HepG2 (cell line): ENCODE measurements around the gene CAMK2D. TPM values are rescaled to one million over a fixed set of nuclear protein-coding genes. Genes with fewer than 3 reads are reported as not detected.

Source experiments
- ATAC-seq: fragments of 200-7000 bp; cut with Tn5 transposase; 3 replicates; pipeline ENCODE4 v1.9.1; 2020; ENCODE audit warnings: mild to moderate bottlenecking, moderate library complexity
- BruUV-seq: library from RNA; stranded (reverse); fragments of 400-500 nt; replicated peaks from 2 replicates; lab custom pipeline; 2021; lab: Mats Ljungman, UMichigan
- CTCF ChIA-PET: fragments of 300-600 bp; formaldehyde crosslinking; extraction: SDS; loops from one replicate; lab custom pipeline; 2021; ENCODE audit warnings: low total read pairs, inconsistent platforms, low intra/inter-chr PET ratio; lab: Yijun Ruan, JAX
- POLR2A ChIA-PET: fragments of 350-600 bp; sonication (Branson Sonifier 250); formaldehyde crosslinking; loops from one replicate; lab custom pipeline; 2020; ENCODE audit warnings: antibody characterized with exemption, inconsistent platforms; lab: Yijun Ruan, JAX
- DNase-seq: peaks from one replicate; pipeline ENCODE4 v3.0.0-alpha.2; 2015; ENCODE audit warnings: low spot score
- FAIRE-seq: peaks from 3 replicates; lab custom pipeline; 2011; peaks lifted over from hg19 to GRCh38; lab: Jason Lieb, UNC
- H2AFZ ChIP-seq: one replicate; pipeline ENCODE4 v1.6.1; 2011; ENCODE audit warnings: low read length, inconsistent platforms
- H3K27ac ChIP-seq: fragments of 300-600 bp; 3 replicates; pipeline ENCODE4 v1.8.0; 2011; ENCODE audit warnings: mixed run types, mild to moderate bottlenecking, mixed read lengths, low read length, inconsistent platforms; ENCODE audit not compliant: insufficient read depth; ENCODE audit errors: extremely low read length
- H3K27me3 ChIP-seq, 2 experiments: fragments of 200-600 bp in 1 of 2; 2 replicates in 1 of 2; 3 replicates in 1 of 2; pipeline versions ENCODE4 v1.6.0 to v1.8.0; 2011; ENCODE audit warnings: low read length in 2 of 2, mild to moderate bottlenecking in 2 of 2, moderate library complexity in 2 of 2, inconsistent platforms in 1 of 2; ENCODE audit not compliant: insufficient read depth in 2 of 2, control insufficient read depth in 1 of 2
- H3K36me3 ChIP-seq, 2 experiments: fragments of 200-600 bp in 1 of 2; replicated peaks in 1 of 2; 2 replicates in 1 of 2; 3 replicates in 1 of 2; pipeline versions ENCODE4 v1.5.1 to v1.8.0; 2011; ENCODE audit warnings: low read length in 2 of 2, inconsistent platforms in 1 of 2; ENCODE audit not compliant: insufficient read depth in 2 of 2, control insufficient read depth in 1 of 2
- H3K4me1 ChIP-seq: 2 replicates; pipeline ENCODE4 v1.5.1; 2012; ENCODE audit warnings: low read length, inconsistent platforms; ENCODE audit not compliant: insufficient read depth
- H3K4me2 ChIP-seq: 2 replicates; pipeline ENCODE4 v1.6.0; 2011; ENCODE audit warnings: low read depth, low read length, inconsistent platforms
- H3K4me3 ChIP-seq, 3 experiments: fragments of 200-600 bp in 1 of 3; sonication (generic), shearing (Covaris generic) in 1 of 3; replicated peaks in 1 of 3; 2 replicates each; pipeline ENCODE4 v1.5.1; 2011 to 2016; ENCODE audit warnings: low read length in 3 of 3, inconsistent platforms in 2 of 3, low read depth in 2 of 3, mild to moderate bottlenecking in 2 of 3, control low read depth in 1 of 3, mixed read lengths in 1 of 3; ENCODE audit not compliant: insufficient read depth in 1 of 3
- H3K79me2 ChIP-seq: one replicate; pipeline ENCODE4 v1.6.1; 2011; ENCODE audit warnings: low read length, inconsistent platforms; ENCODE audit not compliant: insufficient read depth
- H3K9ac ChIP-seq: 2 replicates; pipeline ENCODE4 v1.6.0; 2011; ENCODE audit warnings: mild to moderate bottlenecking, low read depth, low read length, inconsistent platforms; ENCODE audit not compliant: insufficient read depth
- H3K9me3 ChIP-seq: 2 replicates; pipeline ENCODE4 v1.5.1; 2012; ENCODE audit warnings: mild to moderate bottlenecking, low read length
- H4K20me1 ChIP-seq: 2 replicates; pipeline ENCODE4 v1.6.0; 2011; ENCODE audit warnings: inconsistent platforms, mild to moderate bottlenecking, low read length, moderate library complexity; ENCODE audit not compliant: insufficient read depth
- SOX13 ChIP-seq, 3 experiments: fragments of 450-650 bp in 1 of 3; sonication (generic) in 1 of 3; formaldehyde crosslinking in 1 of 3; IDR thresholded peaks in 2 of 3; conservative IDR thresholded peaks in 1 of 3; 2 replicates each; pipeline versions ENCODE4 v1.5.0 to v1.6.1; 2016 to 2020; ENCODE audit warnings: antibody characterized with exemption in 1 of 3, mild to moderate bottlenecking in 1 of 3, missing compliant biosample characterization in 1 of 3, missing genetic modification reagents in 1 of 3, moderate library complexity in 1 of 3
- YEATS2 ChIP-seq: sonication (generic); formaldehyde crosslinking; IDR thresholded peaks from 2 replicates; pipeline ENCODE4 v1.4.0; 2020; ENCODE audit warnings: missing genetic modification reagents, borderline replicate concordance
- ZNF720 ChIP-seq: sonication (generic); formaldehyde crosslinking; IDR thresholded peaks from 2 replicates; pipeline ENCODE4 v1.4.0; 2020; ENCODE audit warnings: missing genetic modification reagents
- ZNF737 ChIP-seq: sonication (generic); formaldehyde crosslinking; IDR thresholded peaks from 2 replicates; pipeline ENCODE4 v1.5.0; 2020; ENCODE audit warnings: missing genetic modification reagents, mild to moderate bottlenecking, borderline replicate concordance
- ZNF766 ChIP-seq: sonication (generic); formaldehyde crosslinking; IDR thresholded peaks from 2 replicates; pipeline ENCODE4 v1.5.0; 2020; ENCODE audit warnings: missing genetic modification reagents, borderline replicate concordance
- WGBS: methylation state at CpG from one replicate; pipeline ENCODE4 v1.1.6; 2017; ENCODE audit warnings: low lambda C conversion rate; 5-methylcytosine and 5-hydroxymethylcytosine counted together
- in situ Hi-C: cut with HindIII; loops from 2 replicates; pipeline ENCODE4 v1.10.0; 2017; ENCODE audit warnings: low pct_unique_long_range_greater_than_20kb; ENCODE audit not compliant: extremely low pct_ligation_motif_present
- intact Hi-C: fragments of 100-400 bp; cut with micrococcal nuclease; formaldehyde crosslinking; loops from one replicate; pipeline ENCODE4 v1.10.0; 2022; ENCODE audit not compliant: unreplicated experiment
- polyA plus RNA-seq, 8 experiments: library from polyadenylated mRNA; depleted of rRNA in 3 of 8; stranded (reverse) in 7 of 8; unstranded in 1 of 8; fragments of >200 nt; fragmentation: Illumina TruSeq in 4 of 8; extraction: Trizol in 4 of 8; gene quantifications; 2 replicates each; pipeline versions ENCODE4 v1.2.1 to v1.2.3, GENCODE V29; 2011 to 2016; ENCODE audit warnings: low read depth in 4 of 8, missing spikeins in 1 of 8, mixed read lengths in 1 of 8; ENCODE audit not compliant: insufficient read depth in 1 of 8
- total RNA-seq, 5 experiments: library from RNA; depleted of rRNA; stranded (reverse); fragments of >200 nt; fragmentation: Illumina TruSeq; extraction: Trizol; gene quantifications; 2 replicates each; pipeline ENCODE4 v1.2.3, GENCODE V29; 2016; ENCODE audit warnings: low read depth in 1 of 5
- TF ChIP-seq, protein P1 (sequence below): sonication (generic); formaldehyde crosslinking; IDR thresholded peaks from 2 replicates; pipeline ENCODE4 v1.4.0; 2020; ENCODE audit warnings: missing genetic modification reagents, low read depth, mild to moderate bottlenecking, borderline replicate concordance

Gene CAMK2D
- total and polyA plus RNA-seq, 2 of the 13 experiments (the other 11 are each of a cell fraction or from before 2014, with no cell fraction given): 18.0 to 65.4 TPM

GRCh38 chr4:113455061-113455460 is 306.5 kb downstream of the CAMK2D start:
- no peak for FAIRE-seq
- Histone ChIP-seq H3K4me3 (no peak overlapping the region), H3K9me3 (no peaks in the 10 kb centered on the region), H2AFZ (no peak overlapping the region), H3K4me1 (no peaks in the 10 kb centered on the region; the same call in 1 of the 2 replicates)
- no peak for DNase-seq
- TF ChIP-seq ZNF737 (CRISPR knock-in tag): no peak
- TF ChIP-seq ZNF720 (CRISPR knock-in tag): no peak
- no peak for TF ChIP-seq ZNF766 (CRISPR knock-in tag)
- TF ChIP-seq SOX13 (IDR thresholded peaks at IDR 0.05): no peak
- no peak for TF ChIP-seq SOX13 (CRISPR knock-in tag; conservative IDR thresholded peaks at IDR 0.05 in 1 of 2, IDR thresholded peaks at IDR 0.05 in 1 of 2)
- TF ChIP-seq, protein P1, sequence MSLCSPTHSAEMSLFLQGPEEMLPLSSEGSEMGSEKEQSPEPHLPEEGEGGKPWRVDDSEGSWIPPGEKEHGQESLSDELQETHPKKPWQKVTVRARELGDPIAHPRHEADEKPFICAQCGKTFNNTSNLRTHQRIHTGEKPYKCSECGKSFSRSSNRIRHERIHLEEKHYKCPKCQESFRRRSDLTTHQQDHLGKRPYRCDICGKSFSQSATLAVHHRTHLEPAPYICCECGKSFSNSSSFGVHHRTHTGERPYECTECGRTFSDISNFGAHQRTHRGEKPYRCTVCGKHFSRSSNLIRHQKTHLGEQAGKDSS (CRISPR knock-in tag): no peak
- TF ChIP-seq YEATS2 (CRISPR knock-in tag): no peak
- TF ChIP-seq, all 625 proteins: peak for 0
- H3K36me3 ChIP-seq: peaks cover 5 to 18% of the 10 kb centered on the region in 2 experiments; a peak in 3 of 5 replicates
- no peaks in the 10 kb centered on the region for H4K20me1 ChIP-seq
- CTCF ChIA-PET: no interaction called here
- 93% methylated on average over 2 of the region's 2 CpGs for WGBS
- no peaks in the 10 kb centered on the region for H3K79me2 ChIP-seq
- intact Hi-C loops (no loop called here), in situ Hi-C loops (no loop called here)
- no peak for ATAC-seq
- no TSS peak for BruUV-seq
- no peak overlapping the region for H3K27ac ChIP-seq
- no peaks in the 10 kb centered on the region for H3K27me3 ChIP-seq
- no peak overlapping the region for H3K9ac ChIP-seq
- no peak overlapping the region for H3K4me2 ChIP-seq
- POLR2A ChIA-PET: no interaction called here
